ENCODE measurements around the gene NBPF3. TPM values are rescaled to one million over a fixed set of nuclear protein-coding genes. Genes with fewer than 3 reads are reported as not detected.

Gene NBPF3
- total RNA-seq, 1 donor from 2014 or later: 6.7 TPM

DNA sequence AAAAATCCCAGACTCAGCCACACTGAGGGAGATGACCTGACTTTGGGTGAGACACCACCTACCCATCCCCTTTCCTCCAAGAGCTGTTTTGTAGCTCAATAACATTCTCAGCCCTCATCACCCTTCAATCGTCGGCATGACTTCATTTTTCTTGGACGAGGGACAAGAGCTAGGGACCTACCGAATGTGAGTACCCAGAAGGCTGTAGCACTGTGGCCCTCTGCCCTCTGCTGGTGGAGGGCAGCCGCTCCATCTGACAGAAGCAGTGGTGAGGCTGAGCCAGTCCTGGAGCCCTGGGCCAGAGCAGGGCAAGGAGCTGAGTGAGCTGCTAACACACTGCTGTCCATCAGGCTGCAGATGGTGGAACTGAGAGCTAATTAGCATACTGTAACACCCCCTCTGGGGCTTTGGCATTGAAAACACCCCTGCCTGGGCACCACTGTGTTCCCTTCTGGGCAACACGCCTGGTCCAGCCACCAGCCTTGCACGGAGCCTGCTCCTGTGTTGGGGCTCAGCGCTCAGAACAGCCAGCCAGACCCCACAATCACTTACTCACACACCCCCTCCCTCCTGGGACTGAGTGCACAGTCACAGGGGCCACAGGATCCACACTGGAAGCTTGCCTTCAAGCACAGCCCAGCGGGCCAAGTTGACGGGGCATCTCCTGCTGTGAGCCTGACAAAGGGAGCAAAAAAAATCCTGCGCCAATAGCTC lies 51.0 kb downstream of the NBPF3 start:
- Histone ChIP-seq H3K36me3 (no peaks in the 10 kb centered on the region), H3K9me3 (no peaks in the 10 kb centered on the region), H3K4me3 (no peak overlapping the region), H3K4me1 (no peaks in the 10 kb centered on the region), H3K27me3 (no peaks in the 10 kb centered on the region), H3K27ac (no peak overlapping the region)
- DNase-seq (no peak), ATAC-seq (peak; percentile 73)
- TF ChIP-seq CTCF (IDR thresholded peaks at IDR 0.05): peak; percentile 41
- intact Hi-C loops (cut with DNase I): no loop called here

DNA sequence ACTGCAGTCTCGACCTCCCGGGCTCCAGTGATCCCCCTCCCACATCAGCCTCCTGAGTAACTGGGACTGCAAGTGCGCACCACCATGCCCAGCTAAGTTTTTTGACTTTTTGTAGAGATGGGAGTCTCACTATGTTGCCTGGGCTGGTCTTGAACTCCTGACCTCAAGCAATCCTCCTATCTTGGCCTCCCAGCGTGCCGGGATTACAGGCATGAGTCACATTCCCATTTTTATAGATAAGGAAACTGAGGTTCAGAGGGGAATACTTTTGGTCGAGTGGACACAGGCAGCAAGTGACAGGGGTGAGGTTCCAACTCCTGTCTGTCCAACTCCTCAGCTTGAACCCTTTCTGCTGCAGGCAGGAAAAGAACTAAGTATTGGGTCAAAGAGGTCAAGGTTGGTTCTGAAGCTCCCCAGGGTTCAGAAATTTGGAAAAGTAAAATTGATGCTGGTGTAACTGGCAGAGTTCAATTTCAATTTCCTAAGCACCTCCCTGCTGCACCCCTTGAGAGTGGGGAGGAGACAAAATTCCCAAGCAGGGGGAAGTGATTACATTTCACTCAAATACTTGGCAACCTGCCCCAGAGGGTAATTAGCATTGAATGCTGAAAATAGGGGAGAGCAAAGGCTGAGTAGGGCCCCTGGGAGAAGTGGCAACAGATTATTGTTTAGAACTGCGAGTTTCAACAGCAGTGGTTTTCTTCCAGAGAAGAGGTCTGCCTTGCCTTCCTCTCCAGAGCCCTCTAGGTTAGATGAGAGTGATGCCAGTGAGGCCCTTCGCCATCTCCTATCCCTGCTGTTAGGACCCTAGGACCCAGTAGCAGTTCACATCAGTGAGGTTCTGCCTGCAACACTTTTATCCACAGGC lies 51.8 kb downstream of the NBPF3 start:
- Histone ChIP-seq H3K4me1 (no peaks in the 10 kb centered on the region), H3K27ac (no peak overlapping the region), H3K36me3 (no peaks in the 10 kb centered on the region), H3K9me3 (no peaks in the 10 kb centered on the region), H3K4me3 (no peak overlapping the region), H3K27me3 (no peaks in the 10 kb centered on the region)
- intact Hi-C loops (cut with DNase I): no loop called here
- DNase-seq: no peak
- no peak for TF ChIP-seq CTCF (IDR thresholded peaks at IDR 0.05)
- peak; percentile 25 for ATAC-seq

GRCh38 chr1:21492356-21492625 lies 52.4 kb downstream of the NBPF3 start:
- Histone ChIP-seq H3K36me3 (no peaks in the 10 kb centered on the region), H3K4me3 (no peak overlapping the region), H3K27me3 (no peaks in the 10 kb centered on the region), H3K4me1 (no peaks in the 10 kb centered on the region), H3K27ac (no peak overlapping the region), H3K9me3 (no peaks in the 10 kb centered on the region)
- no peak for TF ChIP-seq CTCF (IDR thresholded peaks at IDR 0.05)
- intact Hi-C loops (cut with DNase I): no loop called here
- no peak for DNase-seq
- ATAC-seq: no peak

- no peak for DNase-seq
- no peaks in the 10 kb centered on the region for H3K4me1 ChIP-seq
- intact Hi-C loops (cut with DNase I): no loop called here
- ATAC-seq: no peak
- no peaks in the 10 kb centered on the region for H3K36me3 ChIP-seq
- TF ChIP-seq CTCF (IDR thresholded peaks at IDR 0.05): no peak
- no peak overlapping the region for H3K4me3 ChIP-seq
- H3K27ac ChIP-seq: no peak overlapping the region
- no peaks in the 10 kb centered on the region for H3K9me3 ChIP-seq
- no peaks in the 10 kb centered on the region for H3K27me3 ChIP-seq
Observed at GRCh38 chr1:21494196-21494595, 54.3 kb downstream of the NBPF3 start.

- TF ChIP-seq CTCF (IDR thresholded peaks at IDR 0.05): no peak
- no peaks in the 10 kb centered on the region for H3K36me3 ChIP-seq
- H3K9me3 ChIP-seq: no peaks in the 10 kb centered on the region
- no peak overlapping the region for H3K27ac ChIP-seq
- ATAC-seq: no peak
- intact Hi-C loops (cut with DNase I): no loop called here
- no peaks in the 10 kb centered on the region for H3K4me1 ChIP-seq
- no peak overlapping the region for H3K4me3 ChIP-seq
- DNase-seq: no peak
- no peaks in the 10 kb centered on the region for H3K27me3 ChIP-seq
Observed at GRCh38 chr1:21495225-21495820, 55.4 kb downstream of the NBPF3 start.

Data from upper lobe of right lung (tissue), 1 donor.